A673 (cell line): ENCODE results near the gene TNFAIP3. TPM values are rescaled to one million over a fixed set of nuclear protein-coding genes. Genes with fewer than 3 reads are reported as not detected.

ENCODE experiments used
- BruUV-seq: library from RNA; stranded (reverse); fragments of 400-500 nt; replicated peaks from 2 replicates; lab custom pipeline; 2021; lab: Mats Ljungman, UMichigan
- CTCF ChIA-PET: fragments of 300-600 bp; sonication (Branson Sonifier 250); formaldehyde crosslinking; loops from one replicate; lab custom pipeline; 2022; ENCODE audit warnings: antibody characterized with exemption; lab: Charles Lee
- POLR2A ChIA-PET: fragments of 300-600 bp; sonication (Branson Sonifier 250); formaldehyde crosslinking; loops from one replicate; lab custom pipeline; 2022; ENCODE audit warnings: antibody characterized with exemption; ENCODE audit not compliant: low non-redundant PET; lab: Charles Lee
- DNase-seq: peaks from one replicate; pipeline ENCODE4 v3.0.0-alpha.2; 2015; ENCODE audit warnings: low spot score
- H3K27ac ChIP-seq: fragments of 200-600 bp; sonication (generic); 2 replicates; pipeline ENCODE4 v1.5.1; 2016; ENCODE audit warnings: mixed run types, low read depth, mild to moderate bottlenecking, mixed read lengths, antibody characterized with exemption, low read length; ENCODE audit not compliant: poor library complexity, severe bottlenecking
- H3K27me3 ChIP-seq: fragments of 200-600 bp; sonication (generic); replicated peaks from 2 replicates; pipeline ENCODE4 v1.6.1; 2017; ENCODE audit warnings: mixed run types, low read depth, mild to moderate bottlenecking, mixed read lengths, antibody characterized with exemption, low read length; ENCODE audit not compliant: insufficient read depth, poor library complexity
- H3K36me3 ChIP-seq: fragments of 200-600 bp; sonication (generic); 2 replicates; pipeline ENCODE4 v1.6.1; 2016; ENCODE audit warnings: mixed run types, mild to moderate bottlenecking, mixed read lengths, antibody characterized with exemption, low read length; ENCODE audit not compliant: insufficient read depth, poor library complexity, severe bottlenecking
- H3K4me1 ChIP-seq: fragments of 200-600 bp; sonication (generic); 2 replicates; pipeline ENCODE4 v1.6.1; 2017; ENCODE audit warnings: mixed run types, mild to moderate bottlenecking, mixed read lengths, antibody characterized with exemption, low read length; ENCODE audit not compliant: insufficient read depth, poor library complexity, severe bottlenecking
- H3K4me3 ChIP-seq: fragments of 200-600 bp; sonication (generic); 2 replicates; pipeline ENCODE4 v1.5.1; 2016; ENCODE audit warnings: low read depth, mixed run types, mild to moderate bottlenecking, mixed read lengths, low read length; ENCODE audit not compliant: poor library complexity, severe bottlenecking
- H3K9me3 ChIP-seq: fragments of 200-600 bp; sonication (generic); 2 replicates; pipeline ENCODE4 v1.6.1; 2016; ENCODE audit warnings: mixed run types, low read depth, mild to moderate bottlenecking, mixed read lengths, antibody characterized with exemption, low read length; ENCODE audit not compliant: poor library complexity, severe bottlenecking
- CTCF ChIP-seq: fragments of 300-800, 200-600 bp; sonication (generic); conservative IDR thresholded peaks from 2 replicates; pipeline ENCODE4 v1.5.1; 2017; ENCODE audit warnings: low read depth, mild to moderate bottlenecking, antibody characterized with exemption, low read length, moderate library complexity, mixed read lengths
- EZH2 ChIP-seq: fragments of 200-600 bp; sonication (generic); IDR thresholded peaks from 2 replicates; pipeline ENCODE4 v1.6.1; 2017; ENCODE audit warnings: borderline replicate concordance, low read depth, mild to moderate bottlenecking, mixed read lengths, antibody characterized with exemption, low read length; ENCODE audit not compliant: poor library complexity, severe bottlenecking
- intact Hi-C: fragments of 100-400 bp; cut with micrococcal nuclease; formaldehyde crosslinking; loops from one replicate; pipeline ENCODE4 v1.10.0; 2022; ENCODE audit not compliant: unreplicated experiment
- total RNA-seq: library from RNA; stranded (reverse); gene quantifications from 2 replicates; pipeline ENCODE4 v1.2.3, GENCODE V29; 2021

Gene TNFAIP3
- total RNA-seq, 1 experiment from 2014 or later = 12.7 TPM

GRCh38 chr6:137881522-137881886 lies 14.4 kb downstream of the TNFAIP3 start:
- TF ChIP-seq CTCF (no peak), EZH2 (no peak)
- no peak for DNase-seq
- Histone ChIP-seq H3K27me3 (no peaks in the 10 kb centered on the region), H3K36me3 (peaks cover 11% of the 10 kb centered on the region), H3K9me3 (no peaks in the 10 kb centered on the region), H3K27ac (no peak overlapping the region), H3K4me1 (no peaks in the 10 kb centered on the region), H3K4me3 (no peak overlapping the region)
- intact Hi-C loops = no loop called here
- POLR2A ChIA-PET = no interaction called here
- BruUV-seq = no TSS peak
- CTCF ChIA-PET = no interaction called here

GRCh38 chr6:137882225-137882961 lies 15.3 kb downstream of the TNFAIP3 start:
- no TSS peak for BruUV-seq
- peaks cover 3% of the 10 kb centered on the region for H3K36me3 ChIP-seq
- CTCF ChIA-PET = no interaction called here

GRCh38 chr6:137883400-137884148 lies 16.5 kb downstream of the TNFAIP3 start:
- no peak for DNase-seq
- H3K36me3 ChIP-seq = no peaks in the 10 kb centered on the region
- no peaks in the 10 kb centered on the region for H3K4me1 ChIP-seq
- no TSS peak for BruUV-seq
- H3K9me3 ChIP-seq = no peaks in the 10 kb centered on the region
- TF ChIP-seq EZH2 (no peak), CTCF (no peak)
- no peak overlapping the region for H3K27ac ChIP-seq
- ChIA-PET POLR2A (no interaction called here), CTCF (interaction anchor here (0.6 kb wide), 1 partner anchor 124 kb away, joined by 4 read pairs; no protein-coding TSS in a partner anchor)
- intact Hi-C loops = no loop called here
- no peaks in the 10 kb centered on the region for H3K27me3 ChIP-seq
- no peak overlapping the region for H3K4me3 ChIP-seq

More at GRCh38 chr6:137882225-137882961, 15.3 kb downstream of the TNFAIP3 start:
- Histone ChIP-seq H3K4me3 (no peak overlapping the region), H3K9me3 (no peaks in the 10 kb centered on the region), H3K27ac (no peak overlapping the region), H3K27me3 (no peaks in the 10 kb centered on the region), H3K4me1 (no peaks in the 10 kb centered on the region)
- DNase-seq = no peak
- TF ChIP-seq EZH2 = no peak
- no peak for TF ChIP-seq CTCF
- intact Hi-C loops = no loop called here
- POLR2A ChIA-PET = no interaction called here
